Medulla oblongata (tissue), 1 donor: Measurements from ENCODE around the gene ARAP1.

ENCODE experiments used
- DNase-seq: peaks from one replicate; pipeline ENCODE4 v3.0.0-alpha.2; 2015; ENCODE audit errors: extremely low spot score

Gene ARAP1

DNA sequence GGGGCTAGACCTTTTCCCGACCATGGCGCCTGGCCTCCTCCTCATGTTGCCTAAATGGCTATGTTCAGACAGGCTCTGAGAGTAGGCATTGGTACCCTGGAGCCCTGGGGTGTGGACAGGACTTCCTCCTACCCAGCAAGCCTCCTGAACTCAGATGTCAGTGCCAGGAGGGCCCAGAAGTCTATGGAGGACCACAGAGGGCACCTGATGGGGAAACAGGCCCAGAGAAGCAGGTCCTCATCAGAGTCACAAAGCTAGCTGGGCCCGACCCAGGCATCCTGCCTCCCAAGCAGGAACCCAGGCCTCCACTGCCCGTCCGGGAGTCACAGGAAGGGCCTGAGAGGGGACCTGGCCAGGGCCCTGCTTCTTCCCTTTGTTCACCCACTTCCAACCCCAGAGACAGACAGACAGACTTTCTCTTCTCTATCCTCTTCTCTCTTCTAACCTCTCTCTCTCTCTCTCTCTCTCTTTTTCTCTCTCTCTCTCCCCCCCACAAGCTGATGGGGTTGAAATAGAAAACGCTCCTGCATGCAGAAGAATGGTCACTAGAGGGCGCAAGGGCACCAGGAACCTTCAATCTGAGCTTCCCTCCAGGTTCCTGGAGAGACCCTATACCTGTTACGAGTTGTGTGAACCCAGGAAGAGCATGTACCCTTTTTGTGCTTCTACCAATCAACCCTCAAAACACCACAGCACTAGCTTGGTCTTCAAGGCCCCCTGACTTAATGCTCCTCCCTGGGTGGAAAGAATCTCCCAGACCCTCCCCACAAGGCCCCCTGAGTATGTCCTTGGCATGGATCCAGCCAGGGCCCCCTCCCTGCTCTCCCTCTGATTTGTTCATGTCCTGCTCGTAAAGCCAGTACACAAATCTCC is 27.1 kb downstream of the ARAP1 start:
- peak; percentile 92 for DNase-seq

DNA sequence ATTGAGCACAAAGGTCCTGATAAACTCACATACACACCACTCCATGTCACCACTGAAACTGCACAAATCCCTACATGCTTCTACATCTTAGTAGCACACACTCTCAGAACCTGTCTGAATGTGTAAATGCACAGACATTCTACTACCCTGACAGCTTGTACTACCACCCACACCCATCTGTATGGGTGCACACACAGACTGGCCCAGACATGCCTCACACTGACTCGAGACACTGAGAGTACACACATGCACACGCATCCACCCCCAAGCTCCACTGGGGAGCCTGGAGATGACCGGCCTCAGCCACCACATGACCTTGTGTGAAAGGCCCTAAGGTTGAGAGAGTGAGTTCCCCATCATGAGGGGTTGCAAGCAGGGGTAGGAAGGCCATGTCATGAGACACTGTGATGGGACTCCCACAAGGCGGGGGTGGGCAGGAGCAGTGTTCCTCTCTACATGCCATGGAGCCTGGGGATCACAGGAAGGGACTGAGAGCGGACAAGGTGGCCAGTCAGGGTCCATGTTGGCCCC is 28.1 kb downstream of the ARAP1 start:
- no peak for DNase-seq

DNA sequence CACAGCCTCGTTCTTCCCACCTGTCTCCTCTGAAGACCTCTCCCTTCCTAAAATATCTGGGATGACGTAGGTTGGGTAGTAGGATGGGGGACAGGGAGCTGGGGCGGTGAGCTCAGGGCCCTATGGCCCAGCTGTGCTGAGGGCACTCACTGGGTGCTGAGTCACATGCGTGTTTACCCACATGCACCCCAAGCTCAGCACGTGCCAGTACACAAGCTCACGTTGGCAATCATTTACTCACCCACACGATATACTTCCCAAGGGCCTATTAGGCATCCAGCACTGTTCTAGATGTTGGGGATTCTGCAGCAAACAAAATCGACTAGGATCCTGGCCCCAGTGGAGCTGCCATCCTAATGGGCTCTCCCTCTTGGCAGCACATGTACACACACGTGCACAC is 28.7 kb downstream of the ARAP1 start:
- DNase-seq, result no peak

DNA sequence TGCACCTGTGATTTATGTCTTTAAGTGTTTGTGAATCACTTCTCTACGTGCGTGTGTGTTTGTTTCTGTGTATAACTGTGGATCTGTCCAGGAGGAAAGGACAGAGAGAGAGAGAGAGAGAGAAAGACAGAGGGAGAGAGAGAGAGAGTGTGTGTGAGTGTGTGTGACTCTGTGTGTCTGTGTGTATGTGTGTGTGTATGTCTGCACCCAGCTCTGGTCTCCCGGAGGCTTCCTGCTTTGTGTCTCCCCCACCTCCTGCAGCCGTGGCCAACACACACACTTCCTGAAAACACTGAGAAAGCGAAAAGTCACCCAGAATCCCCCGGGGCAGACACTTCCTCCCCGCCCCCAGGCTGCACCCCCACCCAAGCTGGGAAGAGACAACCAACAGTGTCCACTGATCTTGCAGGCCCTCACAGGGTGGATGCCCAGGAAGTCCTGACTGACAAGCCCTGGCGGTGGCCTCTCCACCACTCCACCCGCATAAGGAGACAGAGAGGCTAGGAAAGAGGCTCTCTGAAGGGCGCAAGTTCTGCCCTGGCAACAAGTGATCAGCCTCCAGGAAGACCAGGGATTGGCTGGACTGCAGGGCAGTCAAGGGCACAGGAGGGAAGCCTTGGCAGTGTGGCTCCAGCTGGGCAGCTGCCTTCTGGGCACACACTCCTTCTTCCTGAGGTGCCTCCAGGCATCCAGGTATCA is 30.0 kb downstream of the ARAP1 start:
- DNase-seq, result peak; percentile 96

DNA sequence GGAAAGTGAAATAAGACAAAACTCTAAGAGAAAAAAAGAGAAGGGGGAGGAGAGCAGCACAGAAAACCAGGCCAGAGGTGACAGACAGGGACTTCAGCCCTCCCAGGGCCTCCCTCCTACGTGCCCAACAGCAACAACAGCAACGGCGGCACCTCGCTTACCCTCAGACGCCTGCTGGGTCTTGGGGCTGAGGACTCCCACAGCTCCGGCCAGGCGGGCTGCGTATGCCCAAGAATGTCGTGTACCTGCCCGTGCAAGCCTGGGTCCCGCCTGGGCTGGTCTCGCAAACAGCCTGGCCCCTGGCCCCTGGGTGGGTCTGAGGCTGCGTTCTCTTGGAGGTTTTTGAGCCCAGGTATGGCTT is 30.5 kb downstream of the ARAP1 start:
- no peak for DNase-seq

DNA sequence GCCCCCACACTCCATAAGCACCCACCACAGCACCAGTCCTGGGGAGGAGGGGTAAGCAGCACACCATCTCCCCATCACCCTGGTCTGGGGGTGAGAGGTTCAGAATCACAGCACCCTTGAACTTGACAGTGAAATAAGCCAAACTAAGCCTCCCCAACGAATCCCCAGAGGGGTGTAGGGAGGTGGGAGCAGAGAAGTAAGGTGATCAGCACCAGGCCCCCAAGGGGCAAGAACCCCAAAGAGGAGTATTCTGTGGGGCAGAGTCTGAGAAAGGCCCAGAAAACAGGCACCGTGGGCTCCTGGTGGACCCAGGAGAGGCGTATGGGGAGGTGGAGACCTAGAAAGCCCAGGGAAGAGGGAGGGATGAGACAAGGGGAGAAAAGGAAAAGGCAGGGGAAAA is 30.9 kb downstream of the ARAP1 start:
- no peak for DNase-seq

DNA sequence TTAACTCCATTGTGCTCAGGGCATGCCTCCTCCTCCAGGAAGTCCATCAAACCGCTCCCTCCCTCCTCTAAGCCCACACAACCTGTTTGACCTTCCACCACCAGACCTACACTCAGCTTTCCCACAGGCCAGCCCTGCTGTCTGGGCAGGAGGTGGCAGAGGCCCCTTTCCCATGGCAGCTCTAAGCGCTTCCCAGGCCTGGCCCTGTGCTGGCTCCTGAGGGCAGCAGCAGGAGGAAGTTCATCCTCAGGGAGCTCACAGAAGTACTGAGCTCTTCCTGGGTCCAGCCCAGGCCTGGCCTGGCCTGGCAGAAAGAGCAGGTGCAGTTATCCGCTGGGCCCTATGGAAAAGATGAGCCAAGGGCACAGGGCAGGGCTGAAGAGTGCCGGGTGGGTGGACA is 31.4 kb downstream of the ARAP1 start:
- DNase-seq, result no peak

DNA sequence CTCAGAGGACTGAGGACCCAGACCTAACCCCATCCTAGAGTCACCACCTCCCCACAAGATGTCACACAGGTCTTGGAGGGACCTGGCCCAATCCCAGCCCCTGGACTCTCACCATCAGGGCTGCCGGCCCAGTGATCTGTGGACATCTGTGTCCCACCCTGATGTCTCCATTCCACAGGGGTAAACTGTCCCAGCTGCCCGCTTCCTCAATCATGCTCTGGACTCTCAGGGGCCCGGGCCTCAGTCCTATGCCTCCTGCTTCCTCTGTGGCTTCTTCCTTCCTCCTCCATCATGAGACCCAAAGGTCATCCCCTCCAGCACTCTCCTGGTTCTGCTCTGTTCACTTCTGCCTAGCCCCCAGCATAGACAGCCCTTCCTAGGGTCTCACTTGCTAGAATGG is 32.2 kb downstream of the ARAP1 start:
- peak; percentile 74 for DNase-seq

DNA sequence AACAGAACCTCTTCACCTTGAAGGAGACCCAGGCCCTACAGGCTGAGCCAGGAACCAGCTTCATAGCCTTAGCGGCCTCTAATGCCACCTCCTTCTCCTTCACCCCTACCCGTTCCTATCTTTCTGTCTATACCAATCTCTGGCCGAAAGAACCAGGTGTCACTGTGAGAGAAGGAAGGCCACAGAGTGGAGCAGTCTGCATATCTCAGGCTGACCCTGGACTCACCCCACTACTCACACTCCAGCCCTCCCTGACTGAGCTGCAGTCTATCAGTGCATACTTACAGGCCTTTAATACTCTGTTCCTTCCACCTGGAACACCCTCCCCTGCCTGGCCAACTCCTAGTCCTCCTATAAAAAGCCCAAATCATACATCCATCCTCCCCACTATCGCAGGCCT is 32.7 kb downstream of the ARAP1 start:
- DNase-seq, result no peak

DNA sequence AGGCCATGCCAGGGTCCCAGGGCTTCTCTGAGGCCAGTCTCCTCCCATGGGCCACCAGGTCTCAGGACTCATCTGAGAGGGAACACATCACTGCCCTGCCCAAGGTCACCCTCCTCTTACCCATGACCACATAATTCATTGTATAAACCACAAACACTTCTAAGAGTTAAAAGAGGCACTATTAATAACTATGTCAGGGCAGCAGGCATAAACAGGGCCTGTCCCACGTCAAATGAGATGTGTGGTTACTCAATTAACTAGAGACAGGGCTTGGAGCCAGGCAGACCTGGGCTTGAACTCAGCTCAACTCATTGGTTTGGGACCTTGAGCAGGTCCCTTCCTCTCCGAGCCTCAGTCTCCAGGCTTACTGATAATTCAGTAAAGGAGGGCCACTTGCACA is 33.1 kb downstream of the ARAP1 start:
- no peak for DNase-seq

DNA sequence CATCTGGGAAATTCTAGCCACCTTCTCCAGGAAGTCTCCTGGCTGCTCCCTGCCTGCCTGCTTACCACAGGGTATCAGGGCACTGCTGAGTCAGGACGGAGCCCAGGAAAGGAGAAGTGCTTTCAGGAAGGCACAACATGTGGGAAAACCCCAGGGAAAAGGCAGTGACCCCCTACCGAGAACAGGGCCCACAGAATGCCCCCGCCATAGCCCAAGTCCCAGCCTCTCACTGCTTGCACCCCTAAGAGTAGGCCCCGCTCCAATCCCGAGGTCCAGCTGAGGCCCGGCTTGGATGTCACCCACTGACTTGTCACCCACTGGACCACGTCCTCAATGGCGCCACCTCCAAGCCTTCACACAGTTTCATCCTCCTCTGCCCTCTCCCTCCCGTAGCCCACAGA is 34.1 kb downstream of the ARAP1 start:
- peak; percentile 60 for DNase-seq

DNA sequence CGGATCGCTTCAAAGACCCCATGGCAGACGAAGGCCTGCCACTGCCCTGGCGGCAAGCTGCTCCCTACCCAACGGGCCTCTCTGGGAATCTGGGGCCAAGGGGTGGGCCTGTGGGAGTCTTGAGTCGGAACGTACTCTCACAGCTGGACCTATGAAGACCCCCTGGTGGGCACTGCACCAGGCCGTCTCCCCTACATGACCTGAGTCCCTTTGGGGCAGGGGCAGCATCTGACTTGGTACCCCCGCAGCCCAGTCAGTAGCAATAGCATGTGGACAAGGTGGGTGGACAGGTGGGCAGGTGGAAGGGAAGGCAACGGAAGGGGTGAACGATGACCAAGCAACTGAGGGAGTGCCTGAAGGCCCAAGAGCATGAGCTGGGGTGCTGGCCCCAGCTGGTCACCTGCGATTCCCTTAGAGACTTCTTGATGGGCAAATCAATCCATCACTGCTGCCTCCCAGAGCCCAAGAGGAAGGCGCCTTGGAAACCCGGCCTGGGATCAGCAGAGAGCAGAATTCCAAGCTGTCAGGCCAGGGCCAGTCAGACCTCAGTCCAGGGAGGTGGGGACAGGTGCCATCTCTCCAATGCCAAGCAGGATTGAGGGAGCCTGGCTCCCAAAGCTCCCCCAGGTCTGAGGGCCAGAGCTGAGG is 35.3 kb downstream of the ARAP1 start:
- DNase-seq, result no peak

DNA sequence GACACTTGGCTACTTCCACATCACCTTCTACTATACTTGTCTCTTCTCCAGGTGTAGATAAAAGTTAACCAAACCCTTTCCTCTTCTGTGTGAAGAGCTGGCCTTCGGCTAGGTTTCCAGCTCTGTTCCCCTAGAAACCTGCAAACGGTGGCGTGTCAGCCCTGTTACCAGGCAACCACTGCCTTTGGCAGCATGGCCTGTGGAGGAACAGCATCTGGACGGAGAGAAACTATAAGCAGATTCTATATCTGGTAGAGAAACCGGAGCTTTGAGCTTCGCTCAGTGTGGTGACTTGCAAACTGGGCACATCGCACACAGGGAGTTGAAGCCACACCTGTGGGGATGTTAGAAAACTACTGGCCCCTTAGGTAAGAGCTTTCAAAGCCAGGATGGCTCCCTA is 35.9 kb downstream of the ARAP1 start:
- no peak for DNase-seq

DNA sequence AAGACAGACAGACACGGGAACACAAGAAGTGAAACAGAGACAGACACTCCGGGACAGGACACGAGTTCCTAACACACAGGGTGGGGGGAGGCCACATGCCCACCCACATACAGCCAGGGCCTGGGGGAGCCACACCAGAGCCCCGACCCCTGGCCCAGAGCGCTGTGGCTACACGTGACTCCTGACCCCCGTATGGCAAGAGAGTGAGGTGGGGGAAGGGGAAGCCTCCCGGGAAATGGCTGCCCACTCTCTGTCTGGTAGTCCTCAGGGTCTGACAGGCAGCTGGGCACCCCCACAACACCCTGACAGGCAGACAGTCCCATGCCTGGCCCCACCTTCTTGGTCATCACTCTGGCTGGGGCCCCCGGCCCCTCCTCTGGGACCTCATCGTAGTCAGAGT is 39.4 kb downstream of the ARAP1 start:
- DNase-seq, result no peak

DNA sequence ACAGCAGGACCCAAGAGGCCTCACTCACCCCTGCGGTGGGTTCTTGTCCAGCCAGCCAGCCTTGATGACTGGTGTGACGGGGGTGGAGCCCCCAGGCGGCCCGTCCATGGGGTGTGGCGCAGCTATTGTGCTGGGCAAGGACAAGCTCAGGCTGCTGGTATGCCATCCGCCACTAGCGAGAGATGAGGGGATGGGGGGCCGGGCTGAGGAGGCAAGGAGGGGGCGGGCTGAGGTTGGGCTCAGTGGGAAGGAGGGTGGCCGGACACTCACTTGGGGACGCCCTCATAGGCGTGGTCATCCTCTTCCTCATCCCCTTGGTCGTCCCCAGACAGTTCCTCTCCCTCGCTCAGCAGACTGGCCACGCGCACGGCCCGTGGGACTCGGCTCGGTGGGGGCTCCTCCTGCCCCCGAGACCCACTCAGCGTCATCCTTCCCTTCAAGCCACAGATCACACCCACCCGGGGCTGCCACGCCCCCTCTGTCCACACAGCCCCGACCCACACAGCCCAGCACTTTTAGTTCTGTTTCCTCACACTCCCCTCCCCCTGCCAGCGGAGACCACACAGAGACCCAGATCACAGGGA is 39.9 kb downstream of the ARAP1 start:
- peak; percentile 89 for DNase-seq

DNA sequence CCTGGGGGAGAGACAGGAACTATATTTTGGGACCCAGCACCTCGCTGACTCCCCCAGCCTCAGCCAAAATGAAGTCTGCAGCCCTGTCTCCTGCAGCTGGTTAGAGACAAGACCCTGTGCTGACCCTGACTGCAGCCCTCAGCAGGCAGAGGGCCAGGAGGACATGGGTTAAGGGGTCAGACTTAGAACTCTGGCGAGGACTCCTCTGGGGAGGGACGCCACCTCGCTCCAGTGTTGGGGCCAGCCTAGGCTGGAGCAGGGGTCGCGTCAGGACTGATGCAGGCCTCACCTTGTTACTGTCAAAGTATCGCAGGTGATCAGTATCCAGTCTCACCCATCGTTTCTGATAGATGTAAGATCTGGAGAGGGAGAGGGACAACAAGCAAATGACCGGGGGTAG is 41.1 kb downstream of the ARAP1 start:
- DNase-seq, result no peak

DNA sequence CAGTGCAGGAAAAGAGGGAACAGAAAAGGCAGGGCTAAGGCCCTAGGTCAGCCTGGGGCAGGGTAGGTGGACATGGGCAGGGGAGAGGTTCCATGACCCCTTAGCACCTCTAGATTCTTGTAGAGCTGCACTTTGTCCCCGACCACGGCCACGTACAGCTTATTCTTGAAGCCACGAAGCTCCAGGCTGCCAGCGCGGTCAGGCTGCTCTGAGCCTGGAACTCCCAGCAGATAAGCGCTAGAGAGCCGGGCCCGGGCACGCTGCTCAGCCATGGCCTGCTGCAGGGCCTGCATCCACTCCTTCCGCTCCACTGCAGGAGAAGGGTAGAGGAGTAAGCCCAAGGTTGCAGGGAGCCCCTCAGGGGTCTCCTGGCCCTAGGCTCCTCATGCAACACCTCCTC is 41.9 kb downstream of the ARAP1 start:
- no peak for DNase-seq

DNA sequence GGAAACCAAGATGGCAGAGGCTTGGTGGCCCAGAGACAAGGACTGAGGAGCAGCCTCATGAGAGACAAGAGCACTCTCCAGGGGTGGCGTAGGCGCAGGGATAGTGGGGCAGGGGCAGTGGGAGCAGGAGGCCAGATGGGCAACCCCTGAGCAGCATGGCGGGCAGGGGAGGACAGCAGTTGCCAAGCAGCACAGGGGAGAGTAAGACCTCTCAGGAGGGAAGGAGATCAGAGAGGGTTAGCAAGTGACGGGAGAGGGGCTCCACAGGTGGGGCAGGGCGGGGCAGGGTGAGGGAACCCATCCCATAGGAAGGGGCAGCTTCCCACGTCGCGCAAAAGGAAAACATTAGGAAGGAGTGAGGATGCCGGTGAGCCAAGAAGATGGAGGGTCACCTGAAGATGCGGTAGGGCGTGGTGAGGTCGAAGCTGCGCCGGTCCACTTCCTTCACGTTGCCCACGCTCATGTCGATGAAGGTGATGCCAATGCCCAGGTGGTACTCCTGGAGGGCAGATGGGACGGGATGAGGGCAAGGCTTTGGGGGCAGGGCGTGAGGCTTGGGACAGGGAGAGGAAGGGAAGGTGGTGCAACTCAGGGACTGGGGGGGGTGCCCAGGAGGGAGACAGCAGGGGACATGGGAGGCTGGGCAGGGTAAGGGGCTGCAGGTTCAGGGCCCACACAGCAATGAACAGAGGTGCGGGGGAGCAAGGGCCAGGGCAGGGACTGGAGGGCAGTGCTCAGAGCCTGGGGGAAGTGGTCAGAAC is 42.5 kb downstream of the ARAP1 start:
- no peak for DNase-seq

DNA sequence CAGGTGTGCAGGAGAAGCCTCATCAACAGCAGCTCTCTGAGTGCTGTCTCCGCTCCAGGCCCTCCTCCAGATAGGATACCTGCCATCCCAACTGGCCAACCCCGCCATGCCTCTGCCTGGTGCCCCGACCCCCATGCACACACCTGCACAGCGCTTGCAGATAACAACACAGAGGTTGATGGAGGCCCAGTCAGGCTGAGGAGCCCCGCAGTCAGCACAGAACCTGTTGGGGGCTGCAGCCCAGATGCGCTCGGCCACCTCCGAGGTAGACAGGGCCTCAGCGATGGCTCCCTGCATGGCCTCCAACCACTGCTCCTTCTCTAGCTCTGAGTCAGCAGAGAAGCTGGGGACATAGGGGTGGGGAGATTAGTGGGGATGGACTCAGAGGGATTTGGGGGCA is 45.2 kb downstream of the ARAP1 start:
- no peak for DNase-seq

DNA sequence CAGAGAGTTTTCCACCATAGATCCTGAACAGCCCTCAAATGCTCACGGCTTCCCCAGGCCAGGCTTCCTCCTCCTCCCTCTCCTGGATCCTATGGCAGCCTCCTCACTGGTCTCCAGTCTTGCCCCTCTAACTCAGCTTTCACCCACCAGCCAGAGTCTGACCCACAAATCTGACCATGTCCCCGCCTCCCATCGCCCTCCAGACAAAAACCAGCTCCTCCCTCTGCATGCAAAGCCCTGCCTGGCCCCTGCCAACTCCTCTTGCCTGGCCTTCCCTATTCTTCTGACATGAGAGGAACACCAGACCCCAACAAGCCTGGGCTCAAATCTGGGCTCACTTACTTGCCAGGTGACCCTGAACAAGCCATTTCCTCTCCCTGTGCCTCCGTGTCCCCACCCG is 45.6 kb downstream of the ARAP1 start:
- DNase-seq, result no peak
